GM19438 (cell line): ENCODE data around the gene BMP6.
"Not testable (repeated sequence)": the region's sequence is repeated elsewhere in the genome, so short reads cannot be mapped to it uniquely, and the experiment has no call there.

Experiments used
- ATAC-seq: cut with Tn5 transposase; IDR thresholded peaks from one replicate; pipeline ENCODE4 v1.9.1; 2021; ENCODE audit warnings: low read depth; ENCODE audit not compliant: unreplicated experiment

The BMP6 gene

DNA sequence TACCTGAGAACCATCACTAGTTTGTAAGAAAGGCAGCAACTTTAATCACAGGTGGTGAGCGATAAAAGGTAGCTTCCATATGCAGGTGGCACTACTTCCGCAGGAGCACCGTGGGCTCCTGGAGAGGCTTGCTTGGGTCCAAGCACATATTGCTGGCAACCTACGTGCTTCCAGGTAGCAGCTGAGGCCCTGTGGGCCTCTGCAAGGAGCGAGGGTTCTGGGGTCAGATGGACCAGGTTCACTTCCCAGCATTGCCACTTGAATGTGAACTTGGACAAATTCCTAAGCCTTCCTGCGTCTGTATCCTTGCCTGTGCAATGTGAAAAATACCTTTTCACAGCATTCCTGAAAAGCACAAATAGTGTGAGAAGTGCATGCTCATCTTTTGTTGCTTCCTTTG, 153.7 kb downstream of the BMP6 start:
- no peak for ATAC-seq

DNA sequence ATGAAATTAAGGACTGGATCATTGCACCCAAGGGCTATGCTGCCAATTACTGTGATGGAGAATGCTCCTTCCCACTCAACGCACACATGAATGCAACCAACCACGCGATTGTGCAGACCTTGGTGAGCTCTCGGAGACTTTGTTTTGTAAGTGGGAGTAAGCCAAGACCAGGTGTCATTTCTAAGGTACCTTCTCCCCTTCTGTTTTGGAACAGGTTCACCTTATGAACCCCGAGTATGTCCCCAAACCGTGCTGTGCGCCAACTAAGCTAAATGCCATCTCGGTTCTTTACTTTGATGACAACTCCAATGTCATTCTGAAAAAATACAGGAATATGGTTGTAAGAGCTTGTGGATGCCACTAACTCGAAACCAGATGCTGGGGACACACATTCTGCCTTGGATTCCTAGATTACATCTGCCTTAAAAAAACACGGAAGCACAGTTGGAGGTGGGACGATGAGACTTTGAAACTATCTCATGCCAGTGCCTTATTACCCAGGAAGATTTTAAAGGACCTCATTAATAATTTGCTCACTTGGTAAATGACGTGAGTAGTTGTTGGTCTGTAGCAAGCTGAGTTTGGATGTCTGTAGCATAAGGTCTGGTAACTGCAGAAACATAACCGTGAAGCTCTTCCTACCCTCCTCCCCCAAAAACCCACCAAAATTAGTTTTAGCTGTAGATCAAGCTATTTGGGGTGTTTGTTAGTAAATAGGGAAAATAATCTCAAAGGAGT, 154.2 kb downstream of the BMP6 start:
- ATAC-seq, result no peak

DNA sequence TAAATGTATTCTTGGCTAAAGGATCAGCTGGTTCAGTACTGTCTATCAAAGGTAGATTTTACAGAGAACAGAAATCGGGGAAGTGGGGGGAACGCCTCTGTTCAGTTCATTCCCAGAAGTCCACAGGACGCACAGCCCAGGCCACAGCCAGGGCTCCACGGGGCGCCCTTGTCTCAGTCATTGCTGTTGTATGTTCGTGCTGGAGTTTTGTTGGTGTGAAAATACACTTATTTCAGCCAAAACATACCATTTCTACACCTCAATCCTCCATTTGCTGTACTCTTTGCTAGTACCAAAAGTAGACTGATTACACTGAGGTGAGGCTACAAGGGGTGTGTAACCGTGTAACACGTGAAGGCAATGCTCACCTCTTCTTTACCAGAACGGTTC, 154.8 kb downstream of the BMP6 start:
- no peak for ATAC-seq

DNA sequence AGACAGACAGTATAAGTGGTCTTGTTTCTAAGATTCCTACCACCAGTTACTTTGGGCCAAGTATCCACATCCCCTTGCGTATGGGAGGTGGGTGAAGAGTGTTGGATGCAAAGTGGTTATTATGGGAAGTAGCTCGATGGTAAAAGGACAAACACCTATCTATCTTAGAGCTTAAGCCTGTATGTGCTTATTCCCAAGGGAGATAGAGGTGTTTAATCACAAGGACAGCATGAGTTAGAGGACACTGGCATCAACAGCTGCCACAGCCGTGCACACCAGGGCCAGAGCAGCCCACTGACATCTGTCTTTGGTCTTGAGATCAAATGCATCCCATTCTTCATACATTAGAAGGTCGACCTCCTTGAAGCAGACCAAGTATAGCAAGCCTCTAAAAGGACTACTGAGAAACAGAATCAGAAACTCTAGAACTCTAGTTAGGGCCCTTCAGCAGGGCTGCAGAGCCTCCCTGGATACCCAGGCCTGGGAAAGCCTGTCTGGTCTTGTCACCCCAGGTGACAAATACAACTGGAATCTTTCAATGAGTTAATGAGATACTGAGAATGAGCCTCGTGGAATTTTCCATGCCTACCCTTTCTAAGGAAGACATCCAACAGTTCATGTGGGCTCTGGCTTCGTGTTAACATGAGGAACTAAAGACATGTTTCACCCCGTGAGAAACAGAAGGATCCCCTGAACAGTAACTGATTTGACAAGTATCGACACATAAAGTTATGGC, 156.0 kb downstream of the BMP6 start:
- no peak for ATAC-seq

DNA sequence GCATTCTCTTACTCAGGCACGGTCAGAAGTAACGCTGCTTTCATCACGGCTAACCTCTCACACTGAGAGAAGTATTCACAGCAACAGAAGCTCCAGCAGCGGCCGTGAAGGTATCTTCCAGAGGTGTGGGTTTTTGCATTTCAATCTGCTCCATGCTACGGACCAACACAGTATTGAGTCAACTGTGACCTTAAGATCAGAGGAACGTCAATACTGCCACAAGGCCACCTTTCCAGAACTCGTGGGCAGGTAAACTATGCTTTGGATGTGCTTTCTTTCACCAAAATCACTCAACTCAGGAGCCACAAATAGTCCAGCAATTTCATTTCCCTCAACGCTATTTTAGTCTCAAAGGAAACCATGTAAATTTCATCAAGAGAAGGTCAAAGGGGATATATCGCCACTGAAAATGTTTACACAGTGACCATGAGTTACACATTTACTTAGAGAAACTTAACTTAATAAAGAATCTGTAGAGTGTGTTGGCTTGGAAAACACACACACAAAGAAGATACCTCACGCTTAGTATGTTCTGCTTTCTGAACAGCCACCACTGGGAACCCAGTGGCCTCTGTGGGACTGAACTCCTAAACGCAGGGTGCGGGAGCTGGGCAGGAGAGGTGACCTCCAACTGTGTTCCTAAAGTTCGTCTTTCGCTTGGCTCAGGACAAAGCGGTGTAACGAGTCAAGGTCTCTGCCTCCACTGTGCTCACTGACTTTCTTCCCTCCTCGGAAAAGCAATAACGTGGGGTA, 156.8 kb downstream of the BMP6 start:
- no peak for ATAC-seq

DNA sequence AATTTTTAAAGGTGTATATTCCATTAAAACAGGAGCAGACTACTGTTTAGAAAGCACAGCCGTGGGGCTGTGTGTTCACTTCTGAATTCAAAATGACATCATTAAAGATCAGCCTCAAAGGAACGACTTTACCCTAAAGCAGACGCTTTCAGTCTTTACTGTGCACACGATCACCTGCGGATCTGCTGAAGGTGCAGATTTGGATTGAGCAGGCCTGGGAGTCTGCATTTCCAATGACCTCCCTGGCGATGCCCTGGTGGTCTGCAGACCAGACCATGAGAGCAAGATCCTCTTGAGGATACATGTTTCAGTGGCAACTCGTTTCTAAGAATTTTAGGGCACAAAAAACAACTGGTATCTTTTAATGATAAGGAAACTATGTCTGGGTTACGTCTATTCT, 157.5 kb downstream of the BMP6 start:
- no peak for ATAC-seq

DNA sequence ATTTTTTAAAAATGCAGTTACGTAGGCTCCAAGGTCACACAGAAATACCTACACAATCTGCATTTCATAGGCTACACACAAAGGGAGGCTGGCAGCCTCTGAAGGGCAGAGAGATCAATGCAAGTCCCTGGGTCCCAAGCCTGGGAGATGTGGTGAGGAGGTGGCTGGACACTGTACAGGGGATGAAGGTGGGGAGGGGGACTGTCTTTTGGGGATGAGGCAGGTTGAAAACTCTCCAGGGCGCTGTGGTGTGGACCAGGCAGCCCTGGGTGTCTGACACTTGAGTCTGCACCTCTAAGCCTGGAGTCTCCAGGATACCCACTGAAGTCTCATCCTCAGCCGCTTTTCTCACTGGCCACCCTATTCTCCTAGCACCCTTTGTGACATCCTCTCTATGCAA, 160.2 kb downstream of the BMP6 start:
- no peak for ATAC-seq

DNA sequence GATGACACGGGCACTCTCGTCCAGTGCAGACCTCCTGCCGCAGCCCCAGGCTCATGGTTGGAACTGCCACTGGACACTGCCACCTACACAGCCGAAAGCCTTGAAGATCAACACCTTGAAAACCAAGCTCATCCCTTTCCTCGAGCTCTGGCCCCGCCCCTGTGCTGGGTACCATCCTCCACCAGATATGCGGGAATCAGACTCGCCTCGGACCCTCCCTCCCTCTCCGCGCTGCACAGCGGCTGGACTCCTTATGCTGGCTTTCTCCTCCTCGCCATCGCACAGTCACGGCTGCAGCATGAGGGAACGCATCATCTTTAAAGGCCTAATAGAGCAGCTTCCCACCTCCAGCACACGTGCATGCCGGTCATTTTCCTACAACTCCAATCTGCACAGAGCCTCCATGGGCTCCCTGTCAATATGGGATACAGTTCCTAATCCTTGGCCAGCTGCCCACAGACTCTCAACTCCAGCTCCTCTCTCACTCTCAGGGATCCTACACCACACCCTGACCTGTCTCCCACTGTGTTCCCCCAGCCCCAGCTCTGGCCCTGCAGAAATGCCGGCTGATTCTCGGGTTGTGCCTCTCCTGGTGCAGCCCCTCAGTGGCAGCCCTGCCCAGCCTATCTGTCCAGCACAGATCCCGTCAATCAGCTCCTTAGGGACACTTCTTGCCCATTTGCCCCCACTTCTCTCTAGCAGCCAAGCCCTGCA, 161.5 kb downstream of the BMP6 start:
- ATAC-seq, result no peak

DNA sequence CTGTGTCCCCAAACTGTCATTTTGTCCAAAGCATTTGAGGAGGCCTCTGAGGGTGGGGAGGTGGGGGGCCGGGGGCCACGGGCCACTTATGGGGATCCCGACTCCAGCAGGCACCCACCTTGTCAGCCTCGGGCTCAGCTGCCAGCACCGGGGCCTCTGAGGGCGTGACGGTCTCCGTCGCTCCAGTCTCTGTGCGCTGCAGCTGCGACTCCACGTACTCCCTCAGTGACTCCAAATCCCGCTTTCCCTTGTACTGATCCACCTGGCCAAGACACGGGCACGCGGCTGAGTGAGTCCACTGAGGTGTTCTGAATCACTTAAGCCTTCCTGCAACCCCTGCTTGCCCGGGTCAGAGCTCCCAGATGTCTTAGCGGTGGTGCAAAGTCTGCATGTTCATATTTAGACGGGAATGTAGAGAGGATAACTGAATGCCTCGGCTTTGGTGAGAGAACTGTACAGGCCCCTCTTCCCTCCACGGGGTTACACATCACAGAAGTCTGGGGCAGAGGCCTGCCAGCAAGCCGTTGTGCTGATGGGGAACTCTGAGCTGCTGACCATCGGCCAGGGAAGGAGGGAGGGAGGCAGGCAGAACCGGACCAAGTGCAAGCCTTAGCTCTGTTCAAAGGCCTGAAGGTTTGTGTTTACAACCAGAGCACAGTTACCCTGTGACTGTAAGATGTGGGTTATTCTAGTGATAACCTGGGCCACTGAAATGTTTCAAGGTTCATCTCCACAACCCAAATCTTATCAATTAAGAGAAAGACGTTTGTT, 162.9 kb downstream of the BMP6 start:
- ATAC-seq, result no peak

DNA sequence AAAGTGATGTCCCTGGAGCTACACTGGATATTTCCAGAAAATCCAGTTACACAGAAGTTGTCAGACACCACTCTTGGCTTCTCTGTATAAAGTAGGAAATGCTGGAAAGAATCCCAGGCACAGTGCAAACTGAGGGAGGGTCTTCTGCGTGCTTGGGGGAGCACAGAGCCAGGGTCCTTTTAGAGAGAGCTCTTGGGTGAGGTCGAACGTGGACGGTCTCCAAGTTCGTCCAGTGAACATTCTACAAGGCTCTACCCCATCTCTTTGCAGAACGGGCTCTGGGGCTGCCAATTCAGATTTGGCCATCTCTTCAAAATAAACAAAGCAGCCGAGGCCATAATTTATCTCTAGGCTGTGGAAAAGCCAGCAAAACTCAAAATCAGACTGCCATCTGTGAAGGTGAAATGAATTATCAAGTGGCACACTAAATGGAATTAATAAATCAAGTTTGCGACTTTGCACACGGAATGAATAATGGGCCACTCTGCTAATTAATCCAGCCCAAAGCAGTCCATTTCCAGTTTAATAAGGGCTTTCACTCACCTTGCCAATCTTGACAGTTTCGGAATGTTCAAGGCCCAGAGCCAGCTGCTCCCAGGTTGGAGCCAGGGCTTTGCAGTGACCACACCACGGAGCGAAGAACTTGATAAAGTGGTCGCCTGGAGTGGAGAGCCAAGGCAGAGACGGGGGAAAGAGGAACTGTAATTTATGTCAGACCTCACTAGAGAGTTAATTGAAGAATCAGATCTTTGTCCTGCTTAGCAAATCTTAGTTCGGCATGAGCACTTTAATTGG, 165.4 kb downstream of the BMP6 start:
- ATAC-seq, result no peak

DNA sequence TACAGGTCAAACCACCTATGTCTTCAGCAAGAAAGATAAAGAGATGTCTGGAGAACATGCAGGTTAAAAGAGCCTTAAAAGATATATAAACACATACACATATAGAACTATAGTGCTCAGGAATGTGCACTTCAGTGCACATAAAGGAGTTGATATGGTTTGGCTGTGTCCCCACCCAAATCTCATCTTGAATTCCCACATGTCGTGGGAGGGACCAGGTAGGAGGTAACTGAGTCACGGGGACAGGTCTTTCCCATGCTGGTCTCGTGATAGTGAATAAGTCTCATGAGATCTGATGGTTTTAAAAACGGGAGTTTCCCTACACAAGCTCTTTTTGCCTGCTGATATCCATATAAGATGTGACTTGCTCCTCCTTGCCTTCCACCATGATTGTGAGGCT, 166.5 kb downstream of the BMP6 start:
- ATAC-seq, result not testable (repeated sequence)

DNA sequence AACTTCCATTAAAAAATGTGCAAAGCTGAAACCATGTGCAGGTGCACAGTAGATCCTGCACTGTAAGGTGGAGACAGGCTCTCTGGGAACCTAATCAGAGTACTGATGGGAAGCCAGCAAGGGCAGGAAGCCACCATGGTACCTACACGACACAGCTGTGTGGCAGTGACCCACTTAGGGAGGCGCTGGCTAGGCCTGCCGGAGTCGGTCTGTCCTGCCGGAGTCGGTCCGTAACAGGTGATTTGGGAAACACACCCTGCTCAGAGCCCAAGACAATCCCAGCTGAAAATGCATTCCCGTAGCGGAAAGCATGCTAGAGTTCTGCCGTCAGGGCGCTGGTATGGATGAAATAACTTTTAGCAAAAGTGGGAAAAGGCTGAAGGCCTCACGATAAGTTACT, 167.4 kb downstream of the BMP6 start:
- no peak for ATAC-seq

DNA sequence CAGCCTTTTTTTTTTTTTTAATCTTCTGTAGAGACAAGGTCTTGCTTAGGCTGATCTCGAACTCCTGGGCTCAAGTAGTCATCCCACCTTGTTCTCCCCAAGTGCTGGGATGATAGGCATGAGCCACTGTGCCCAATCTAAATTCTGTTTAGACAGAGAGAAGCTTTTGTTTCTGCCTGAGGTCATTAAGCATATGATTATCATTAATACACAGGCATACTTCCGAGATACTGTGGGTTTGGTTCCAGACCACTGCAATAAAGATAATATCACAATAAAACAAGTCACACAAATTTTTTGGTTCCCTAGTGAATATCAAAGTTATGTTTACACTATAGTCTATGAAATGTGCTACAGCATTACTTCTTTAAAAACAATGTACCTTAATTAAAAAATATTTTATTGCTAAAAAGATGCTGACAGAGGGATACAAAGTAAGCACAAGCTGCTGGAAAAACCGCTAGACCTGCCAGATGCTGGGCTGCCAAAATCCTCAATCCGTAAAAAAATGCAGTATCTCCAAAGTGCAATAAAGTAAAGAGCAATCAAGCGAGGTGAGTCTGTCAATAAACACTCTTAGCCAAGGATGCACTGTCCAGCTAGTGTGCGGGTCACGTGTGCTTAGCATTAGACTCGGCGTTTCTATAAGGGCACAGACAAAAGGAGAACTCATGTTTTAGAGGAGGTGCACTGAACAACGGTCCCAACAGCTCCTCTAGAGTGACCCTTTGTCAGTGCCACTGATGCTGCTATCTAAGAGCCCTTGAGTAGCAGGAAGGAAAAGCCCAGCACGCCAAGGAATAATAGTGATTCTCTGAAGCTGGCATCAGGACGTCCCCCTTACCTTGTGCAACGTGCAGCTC, 168.6 kb downstream of the BMP6 start:
- ATAC-seq, result no peak

DNA sequence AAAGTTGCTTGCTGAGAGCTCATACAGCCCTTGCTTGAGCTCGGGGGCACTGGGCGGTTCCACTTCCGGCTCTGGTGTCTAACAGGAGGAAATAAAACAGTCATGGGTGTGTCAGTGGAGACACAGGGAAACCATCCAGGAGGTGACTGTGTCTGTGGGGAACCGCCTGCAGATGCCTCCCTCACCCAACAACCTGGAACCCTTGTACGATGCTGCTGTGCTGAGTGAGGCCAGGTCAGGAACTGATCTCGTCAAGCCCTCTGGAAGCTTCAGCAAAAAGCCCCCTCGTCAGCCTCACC, 169.2 kb downstream of the BMP6 start:
- no peak for ATAC-seq

DNA sequence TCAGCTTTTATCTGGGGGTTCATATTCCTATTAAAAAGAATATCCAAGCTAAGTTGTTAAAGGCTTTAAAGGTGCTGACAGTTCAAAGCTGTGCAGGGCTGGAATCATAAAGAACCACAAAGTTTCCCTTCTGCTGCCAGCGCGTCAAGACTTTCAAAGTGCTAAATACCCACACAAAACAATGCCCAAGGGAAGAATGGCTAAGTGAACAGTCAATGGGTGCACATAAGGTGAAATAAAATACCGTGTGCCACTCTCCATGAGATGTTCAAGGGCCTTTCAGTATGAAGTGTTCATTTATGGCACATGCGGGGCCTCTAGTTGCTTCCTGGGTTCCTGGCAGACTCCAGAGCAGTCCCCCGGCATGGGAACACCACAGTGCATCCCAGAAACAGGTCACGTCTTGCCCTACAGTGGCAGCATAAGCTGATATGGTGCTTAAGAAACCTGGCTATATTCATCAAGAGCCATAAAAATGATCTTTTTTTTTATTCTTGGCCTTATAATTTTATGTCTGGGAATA, 170.6 kb downstream of the BMP6 start:
- no peak for ATAC-seq

DNA sequence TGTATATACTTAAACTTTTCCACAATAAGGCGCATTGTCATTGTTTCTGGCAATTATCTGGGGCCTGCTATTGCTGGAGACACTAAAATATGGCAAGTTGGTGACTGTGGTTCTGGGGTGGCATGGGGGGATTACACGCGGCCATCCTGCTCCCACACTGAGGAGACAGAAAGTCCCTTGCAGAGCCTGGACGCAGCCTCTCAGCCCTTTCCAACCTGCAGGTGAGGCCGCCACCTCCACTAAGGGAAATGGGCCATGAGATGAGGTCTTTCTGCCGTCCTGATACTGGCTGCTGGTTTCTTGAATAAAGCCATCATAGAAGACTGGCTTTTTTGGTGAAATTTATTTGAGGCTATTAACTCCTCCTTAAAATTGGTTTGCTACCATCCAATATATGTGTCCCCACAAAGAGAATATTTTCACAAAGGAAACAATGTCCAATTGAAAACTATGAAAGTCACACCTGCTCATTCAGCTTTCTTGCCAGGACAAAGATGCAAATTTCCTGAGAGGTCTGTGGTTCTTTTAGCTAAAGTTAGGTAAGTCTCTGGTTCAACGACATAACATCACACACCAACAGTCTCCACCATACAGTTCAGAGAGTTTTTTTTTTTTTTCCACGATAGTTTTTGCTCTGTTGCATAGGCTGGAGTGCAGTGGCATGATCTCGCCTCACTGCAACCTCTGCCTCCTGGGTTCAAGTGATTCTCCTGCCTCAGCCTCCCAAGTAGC, 171.7 kb downstream of the BMP6 start:
- peak; percentile 64 for ATAC-seq

DNA sequence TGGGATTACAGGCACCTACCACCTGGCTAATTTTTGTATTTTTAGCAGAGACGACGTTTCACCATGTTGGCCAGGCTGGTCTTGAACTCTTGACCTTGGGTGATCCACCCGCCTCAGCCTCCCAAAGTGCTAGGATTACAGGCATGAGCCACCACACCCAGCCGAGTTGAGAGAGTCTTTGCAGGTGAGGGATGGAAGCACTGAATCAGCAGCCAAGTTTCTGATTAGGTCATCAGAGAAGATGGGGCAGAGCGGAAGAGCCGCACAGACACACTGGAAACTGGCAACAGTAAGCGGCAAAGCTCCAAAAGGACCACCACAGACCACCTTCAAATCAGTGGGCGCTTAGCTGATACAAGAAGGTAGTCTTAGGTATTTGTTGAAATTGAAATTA, 172.3 kb downstream of the BMP6 start:
- ATAC-seq, result peak; percentile 9
